HL-60 (cell line): ENCODE results near the gene TBC1D16.

ENCODE experiments used
- DNase-seq, 2 experiments: peaks; one replicate each; pipeline ENCODE4 v3.0.0-alpha.2; 2010 to 2020; ENCODE audit warnings: low read depth in 1 of 2, low spot score in 1 of 2
- H3K27ac ChIP-seq: fragments of 250-450 bp; sonication (Bioruptor Pico); replicated peaks from 2 replicates; pipeline ENCODE4 v1.5.1; 2020; ENCODE audit warnings: mild to moderate bottlenecking, moderate library complexity
- H3K27me3 ChIP-seq: fragments of 250-450 bp; sonication (Bioruptor Pico); 2 replicates; pipeline ENCODE4 v1.5.1; 2021; ENCODE audit warnings: mild to moderate bottlenecking, moderate library complexity; ENCODE audit not compliant: insufficient read depth, poor library complexity, severe bottlenecking
- H3K4me3 ChIP-seq: replicated peaks from 2 replicates; pipeline ENCODE4 v1.5.1; 2011; ENCODE audit warnings: mild to moderate bottlenecking, control low read depth, low read length; ENCODE audit not compliant: insufficient read depth
- CTCF ChIP-seq: IDR thresholded peaks from one replicate; pipeline ENCODE4 v1.5.1; 2011; ENCODE audit warnings: low read length, control low read depth, inconsistent platforms; ENCODE audit not compliant: insufficient read depth
- GABPA ChIP-seq: IDR thresholded peaks from 2 replicates; pipeline ENCODE4 v1.6.1; 2012; ENCODE audit warnings: low read depth
- POLR2AphosphoS5 ChIP-seq: IDR thresholded peaks from 2 replicates; pipeline ENCODE4 v1.6.1; 2012; ENCODE audit warnings: low read depth
- REST ChIP-seq: IDR thresholded peaks from 2 replicates; pipeline ENCODE4 v1.6.1; 2012; ENCODE audit warnings: low read depth; ENCODE audit not compliant: insufficient replicate concordance
- SPI1 ChIP-seq: IDR thresholded peaks from 2 replicates; pipeline ENCODE4 v1.6.1; 2012; ENCODE audit warnings: low read depth, mild to moderate bottlenecking, borderline replicate concordance

TBC1D16 gene

GRCh38 chr17:79891113-79891730, 144.4 kb downstream of the TBC1D16 start:
- Histone ChIP-seq H3K27ac (no peak overlapping the region), H3K27me3 (no peaks in the 10 kb centered on the region), H3K4me3 (no peak overlapping the region)
- no peak for DNase-seq
- TF ChIP-seq POLR2AphosphoS5 (no peak), SPI1 (no peak), CTCF (no peak), GABPA (no peak), REST (no peak)

- no peak for DNase-seq
- no peaks in the 10 kb centered on the region for H3K27me3 ChIP-seq
- TF ChIP-seq POLR2AphosphoS5: no peak
- H3K27ac ChIP-seq: no peak overlapping the region
- H3K4me3 ChIP-seq: no peak overlapping the region
These were observed 145.0 kb downstream of the TBC1D16 start for GRCh38 chr17:79890706-79891105.

GRCh38 chr17:79888811-79889634, 146.6 kb downstream of the TBC1D16 start:
- Histone ChIP-seq H3K27me3 (no peaks in the 10 kb centered on the region), H3K4me3 (no peak overlapping the region), H3K27ac (no peak overlapping the region)
- TF ChIP-seq GABPA (no peak), REST (no peak), CTCF (no peak), POLR2AphosphoS5 (no peak), SPI1 (no peak)
- DNase-seq: no peak

- H3K27ac ChIP-seq: no peak overlapping the region
- H3K4me3 ChIP-seq: no peak overlapping the region
- no peak for DNase-seq
- TF ChIP-seq SPI1: no peak
- TF ChIP-seq GABPA: no peak
- TF ChIP-seq POLR2AphosphoS5: no peak
- TF ChIP-seq REST: no peak
- no peak for TF ChIP-seq CTCF
- H3K27me3 ChIP-seq: no peaks in the 10 kb centered on the region
These were observed 147.6 kb downstream of the TBC1D16 start for GRCh38 chr17:79888009-79888540.
